ENCODE data around the gene STK39. TPM values are rescaled to one million over a fixed set of nuclear protein-coding genes. Genes with fewer than 3 reads are reported as not detected.
A peak's percentile ranks its signal among the peaks of the same experiment; 100 is the strongest.

Gene STK39
- total and polyA plus RNA-seq, 9 of the 15 experiments (the other 6 are each of a cell fraction or from before 2014, with no cell fraction given): 0.19 to 0.76 (median 0.51) TPM

DNA sequence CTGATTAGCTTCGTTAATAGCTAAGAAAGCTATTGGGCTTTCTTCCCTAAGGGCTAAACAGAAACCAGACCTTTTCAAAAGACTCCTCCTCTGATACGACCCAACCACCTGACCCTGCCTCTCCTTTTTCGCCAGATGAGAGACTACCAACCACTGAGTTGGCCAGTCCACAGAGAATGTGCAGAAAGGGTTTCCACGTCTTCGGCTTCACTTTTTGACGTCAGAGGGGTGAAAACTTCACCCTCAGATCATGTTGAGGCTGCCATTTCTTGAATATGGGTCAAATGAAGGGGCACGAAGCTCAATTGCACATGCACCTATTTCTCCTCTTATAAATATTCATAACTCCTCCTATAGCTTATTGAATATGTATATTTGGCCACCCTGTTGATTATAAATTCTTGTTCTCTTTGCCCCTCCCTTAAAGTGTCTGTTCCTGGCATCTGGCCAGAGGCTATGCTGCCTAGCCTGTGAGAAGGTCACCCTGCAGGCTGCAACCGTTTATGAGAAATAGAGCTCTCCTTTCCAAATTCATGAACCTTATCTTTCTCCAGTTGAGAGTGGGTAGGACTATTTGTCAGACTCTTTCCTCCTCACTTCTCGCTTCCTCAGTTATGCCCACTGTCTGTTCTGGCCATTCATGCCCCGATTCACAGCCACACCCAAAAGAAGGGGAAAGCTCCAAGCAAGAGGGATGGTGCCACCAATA lies 301.6 kb downstream of the STK39 start (continued):
- TF ChIP-seq, protein P1, sequence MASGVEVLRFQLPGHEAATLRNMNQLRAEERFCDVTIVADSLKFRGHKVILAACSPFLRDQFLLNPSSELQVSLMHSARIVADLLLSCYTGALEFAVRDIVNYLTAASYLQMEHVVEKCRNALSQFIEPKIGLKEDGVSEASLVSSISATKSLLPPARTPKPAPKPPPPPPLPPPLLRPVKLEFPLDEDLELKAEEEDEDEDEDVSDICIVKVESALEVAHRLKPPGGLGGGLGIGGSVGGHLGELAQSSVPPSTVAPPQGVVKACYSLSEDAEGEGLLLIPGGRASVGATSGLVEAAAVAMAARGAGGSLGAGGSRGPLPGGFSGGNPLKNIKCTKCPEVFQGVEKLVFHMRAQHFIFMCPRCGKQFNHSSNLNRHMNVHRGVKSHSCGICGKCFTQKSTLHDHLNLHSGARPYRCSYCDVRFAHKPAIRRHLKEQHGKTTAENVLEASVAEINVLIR (CRISPR knock-in tag; IDR thresholded peaks at IDR 0.05): peak; percentile 53
- TF ChIP-seq, protein P2, sequence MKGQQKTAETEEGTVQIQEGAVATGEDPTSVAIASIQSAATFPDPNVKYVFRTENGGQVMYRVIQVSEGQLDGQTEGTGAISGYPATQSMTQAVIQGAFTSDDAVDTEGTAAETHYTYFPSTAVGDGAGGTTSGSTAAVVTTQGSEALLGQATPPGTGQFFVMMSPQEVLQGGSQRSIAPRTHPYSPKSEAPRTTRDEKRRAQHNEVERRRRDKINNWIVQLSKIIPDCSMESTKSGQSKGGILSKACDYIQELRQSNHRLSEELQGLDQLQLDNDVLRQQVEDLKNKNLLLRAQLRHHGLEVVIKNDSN (CRISPR knock-in tag; IDR thresholded peaks at IDR 0.05): peak; percentile 61; the same call in 1 of the 2 replicates
- TF ChIP-seq CREB1 (IDR thresholded peaks at IDR 0.05) (peak; percentile 82), CREB1 (CRISPR knock-in tag; IDR thresholded peaks at IDR 0.05) (peak; percentile 77), POLR2AphosphoS5 (IDR thresholded peaks at IDR 0.05; ENCODE audit: control insufficient read depth, insufficient read depth, low read depth, low read length) (peak; percentile 50; the same call in 1 of the 2 replicates), SIRT6 (IDR thresholded peaks at IDR 0.05; ENCODE audit: low read depth, low read length) (no peak), GABPA (tag; conservative IDR thresholded peaks at IDR 0.05; ENCODE audit: low read depth) (no peak), RCOR1 (IDR thresholded peaks at IDR 0.05; ENCODE audit: borderline replicate concordance in 1 of 2, low read depth in 2 of 2, low read length in 2 of 2) (peak in 1 of 2 experiments; percentile 23; a peak in 1 of 4 replicates), BDP1 (IDR thresholded peaks at IDR 0.05; ENCODE audit: insufficient read depth, insufficient read length) (no peak), KAT2B (IDR thresholded peaks at IDR 0.05; ENCODE audit: low read depth, low read length) (no peak), L3MBTL2 (IDR thresholded peaks at IDR 0.05) (peak; percentile 84), EHMT2 (IDR thresholded peaks at IDR 0.05) (0 out of 2 replicates have a peak, but pooled peaks have one; percentile 9), TCF3 (CRISPR knock-in tag; IDR thresholded peaks at IDR 0.05) (no peak; the same call in 1 of the 2 replicates), CAMTA2 (CRISPR knock-in tag; conservative IDR thresholded peaks at IDR 0.05) (no peak)
- TF ChIP-seq, protein P3, sequence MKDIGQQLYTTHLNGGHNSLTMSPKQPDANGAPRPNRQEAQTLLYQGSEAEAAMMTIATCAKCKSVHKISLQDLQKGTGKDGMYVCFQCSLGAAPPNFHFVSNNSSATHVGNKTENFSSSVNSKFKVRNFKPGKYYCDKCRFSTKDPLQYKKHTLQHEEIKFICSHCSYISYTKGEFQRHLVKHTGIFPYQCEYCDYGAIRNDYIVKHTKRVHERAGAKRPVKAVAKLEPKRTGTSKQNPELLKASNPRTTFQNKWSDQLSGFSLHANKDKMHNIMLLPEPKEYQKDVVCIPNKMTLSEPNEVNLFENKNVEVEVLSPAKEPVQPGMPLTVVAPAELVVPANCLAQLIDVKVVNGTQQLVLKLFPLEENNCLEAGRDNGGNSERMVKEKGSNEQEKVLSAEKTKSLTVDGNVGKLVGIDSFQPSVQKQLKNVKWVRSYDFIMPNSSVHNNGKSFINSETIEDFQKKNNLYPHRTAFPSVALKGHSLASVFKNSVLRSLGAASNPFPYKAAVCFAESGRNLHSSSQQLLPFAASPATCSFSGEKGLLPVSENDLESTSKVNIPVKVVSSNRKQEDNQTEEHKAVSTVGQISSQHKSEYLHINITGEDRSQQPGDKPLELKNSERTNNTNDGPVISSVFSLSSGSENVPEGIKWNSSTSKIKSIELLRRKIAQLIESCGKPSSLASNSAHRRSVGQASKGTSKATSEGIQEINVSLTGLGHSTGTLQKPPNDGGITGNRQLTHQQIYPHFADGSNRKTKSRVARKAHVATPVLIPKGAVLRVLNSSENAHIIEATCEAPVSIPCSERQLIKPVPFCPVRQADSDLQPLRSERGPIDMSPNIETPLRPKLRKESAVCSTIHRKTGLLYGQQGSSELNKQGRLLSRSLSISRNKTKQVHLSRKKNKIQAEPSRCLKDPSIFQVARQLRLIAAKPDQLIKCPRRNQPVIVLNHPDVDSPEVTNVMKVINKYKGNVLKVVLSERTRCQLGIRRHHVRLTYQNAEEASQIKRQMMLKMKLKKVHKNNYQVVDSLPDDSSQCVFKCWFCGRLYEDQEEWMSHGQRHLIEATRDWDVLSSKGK (CRISPR knock-in tag; IDR thresholded peaks at IDR 0.05): no peak

Measured in K562 (cell line).